Panc1 (cell line): Measurements from ENCODE around the gene UCP1.

Experiments
- TF ChIP-seq, protein P1 (sequence below): fragments of 450-650 bp; IDR thresholded peaks from 2 replicates; pipeline ENCODE4 v1.5.1; 2017; ENCODE audit warnings: mild to moderate bottlenecking
- TF ChIP-seq, protein P2 (sequence below), 2 experiments: IDR thresholded peaks; 2 replicates each; pipeline ENCODE4 v1.6.1; 2011 to 2012; ENCODE audit warnings: low read depth in 2 of 2, control low read depth in 1 of 2, low read length in 1 of 2, mild to moderate bottlenecking in 1 of 2, moderate library complexity in 1 of 2; ENCODE audit not compliant: insufficient read depth in 1 of 2

DNA sequence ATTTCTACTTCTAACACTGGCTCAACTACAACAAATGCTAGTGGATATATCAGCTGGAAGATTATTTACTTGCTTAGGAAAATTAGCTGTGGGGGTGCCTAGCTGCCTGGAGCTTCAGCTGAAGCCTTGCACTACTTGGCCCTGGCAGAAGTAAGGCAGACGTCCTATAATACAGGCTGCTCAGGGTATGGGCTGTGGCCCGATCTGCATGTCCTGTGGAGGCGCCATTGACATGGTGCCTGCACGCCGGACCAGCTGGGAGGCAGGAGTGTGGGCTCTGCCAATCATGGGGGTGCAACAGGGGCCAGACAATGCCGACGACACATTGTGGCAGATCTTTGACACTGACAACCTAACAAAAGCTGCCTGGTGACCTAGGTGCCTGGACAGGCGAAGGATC lies 31.6 kb upstream of the UCP1 start:
- TF ChIP-seq, protein P1, sequence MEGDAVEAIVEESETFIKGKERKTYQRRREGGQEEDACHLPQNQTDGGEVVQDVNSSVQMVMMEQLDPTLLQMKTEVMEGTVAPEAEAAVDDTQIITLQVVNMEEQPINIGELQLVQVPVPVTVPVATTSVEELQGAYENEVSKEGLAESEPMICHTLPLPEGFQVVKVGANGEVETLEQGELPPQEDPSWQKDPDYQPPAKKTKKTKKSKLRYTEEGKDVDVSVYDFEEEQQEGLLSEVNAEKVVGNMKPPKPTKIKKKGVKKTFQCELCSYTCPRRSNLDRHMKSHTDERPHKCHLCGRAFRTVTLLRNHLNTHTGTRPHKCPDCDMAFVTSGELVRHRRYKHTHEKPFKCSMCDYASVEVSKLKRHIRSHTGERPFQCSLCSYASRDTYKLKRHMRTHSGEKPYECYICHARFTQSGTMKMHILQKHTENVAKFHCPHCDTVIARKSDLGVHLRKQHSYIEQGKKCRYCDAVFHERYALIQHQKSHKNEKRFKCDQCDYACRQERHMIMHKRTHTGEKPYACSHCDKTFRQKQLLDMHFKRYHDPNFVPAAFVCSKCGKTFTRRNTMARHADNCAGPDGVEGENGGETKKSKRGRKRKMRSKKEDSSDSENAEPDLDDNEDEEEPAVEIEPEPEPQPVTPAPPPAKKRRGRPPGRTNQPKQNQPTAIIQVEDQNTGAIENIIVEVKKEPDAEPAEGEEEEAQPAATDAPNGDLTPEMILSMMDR = no peak
- TF ChIP-seq, protein P2, sequence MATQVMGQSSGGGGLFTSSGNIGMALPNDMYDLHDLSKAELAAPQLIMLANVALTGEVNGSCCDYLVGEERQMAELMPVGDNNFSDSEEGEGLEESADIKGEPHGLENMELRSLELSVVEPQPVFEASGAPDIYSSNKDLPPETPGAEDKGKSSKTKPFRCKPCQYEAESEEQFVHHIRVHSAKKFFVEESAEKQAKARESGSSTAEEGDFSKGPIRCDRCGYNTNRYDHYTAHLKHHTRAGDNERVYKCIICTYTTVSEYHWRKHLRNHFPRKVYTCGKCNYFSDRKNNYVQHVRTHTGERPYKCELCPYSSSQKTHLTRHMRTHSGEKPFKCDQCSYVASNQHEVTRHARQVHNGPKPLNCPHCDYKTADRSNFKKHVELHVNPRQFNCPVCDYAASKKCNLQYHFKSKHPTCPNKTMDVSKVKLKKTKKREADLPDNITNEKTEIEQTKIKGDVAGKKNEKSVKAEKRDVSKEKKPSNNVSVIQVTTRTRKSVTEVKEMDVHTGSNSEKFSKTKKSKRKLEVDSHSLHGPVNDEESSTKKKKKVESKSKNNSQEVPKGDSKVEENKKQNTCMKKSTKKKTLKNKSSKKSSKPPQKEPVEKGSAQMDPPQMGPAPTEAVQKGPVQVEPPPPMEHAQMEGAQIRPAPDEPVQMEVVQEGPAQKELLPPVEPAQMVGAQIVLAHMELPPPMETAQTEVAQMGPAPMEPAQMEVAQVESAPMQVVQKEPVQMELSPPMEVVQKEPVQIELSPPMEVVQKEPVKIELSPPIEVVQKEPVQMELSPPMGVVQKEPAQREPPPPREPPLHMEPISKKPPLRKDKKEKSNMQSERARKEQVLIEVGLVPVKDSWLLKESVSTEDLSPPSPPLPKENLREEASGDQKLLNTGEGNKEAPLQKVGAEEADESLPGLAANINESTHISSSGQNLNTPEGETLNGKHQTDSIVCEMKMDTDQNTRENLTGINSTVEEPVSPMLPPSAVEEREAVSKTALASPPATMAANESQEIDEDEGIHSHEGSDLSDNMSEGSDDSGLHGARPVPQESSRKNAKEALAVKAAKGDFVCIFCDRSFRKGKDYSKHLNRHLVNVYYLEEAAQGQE (IDR thresholded peaks at IDR 0.05; ENCODE audit: insufficient read depth in 1 of 2, low read depth in 2 of 2, low read length in 1 of 2) = no peak
